H1 (cell line): ENCODE measurements around the gene CLCF1. TPM values are rescaled to one million over a fixed set of nuclear protein-coding genes. Genes with fewer than 3 reads are reported as not detected.

Experiments used
- CTCF ChIA-PET: fragments of 300-600 bp; sonication (Branson Sonifier 250); formaldehyde crosslinking; loops from one replicate; lab custom pipeline; 2021; ENCODE audit not compliant: partially characterized antibody; lab: Charles Lee
- POLR2A ChIA-PET: fragments of 300-600 bp; sonication (Branson Sonifier 250); formaldehyde crosslinking; loops from one replicate; lab custom pipeline; 2021; ENCODE audit warnings: inconsistent platforms; ENCODE audit not compliant: partially characterized antibody; lab: Charles Lee
- DNase-seq, 2 experiments: peaks; one replicate each; pipeline versions ENCODE4 v3.0.0 to v3.0.0-alpha.2; 2010 to 2022; ENCODE audit warnings: low spot score in 2 of 2, low read depth in 1 of 2, mixed read lengths in 1 of 2
- FAIRE-seq: peaks from 2 replicates; lab custom pipeline; 2011; peaks lifted over from hg19 to GRCh38; lab: Jason Lieb, UNC
- H2AFZ ChIP-seq: 2 replicates; pipeline ENCODE4 v1.8.1; 2012; ENCODE audit warnings: low read length, inconsistent platforms
- H2AK5ac ChIP-seq: 2 replicates; pipeline ENCODE4 v1.6.1; 2013; ENCODE audit warnings: low read depth, low read length
- H2BK120ac ChIP-seq: replicated peaks from 2 replicates; pipeline ENCODE3; 2013; ENCODE audit warnings: low read depth, low read length, inconsistent platforms
- H2BK12ac ChIP-seq: 2 replicates; pipeline ENCODE4 v1.6.1; 2013; ENCODE audit warnings: low read depth, low read length
- H2BK15ac ChIP-seq: 2 replicates; pipeline ENCODE4 v1.6.1; 2013; ENCODE audit warnings: low read length
- H2BK20ac ChIP-seq: 2 replicates; pipeline ENCODE4 v1.6.1; 2013; ENCODE audit warnings: low read length
- H2BK5ac ChIP-seq: 2 replicates; pipeline ENCODE4 v1.6.1; 2013; ENCODE audit warnings: low read depth, low read length
- H3K14ac ChIP-seq: 2 replicates; pipeline ENCODE4 v1.6.1; 2013; ENCODE audit warnings: inconsistent platforms; ENCODE audit not compliant: insufficient read length
- H3K18ac ChIP-seq: 2 replicates; pipeline ENCODE4 v1.6.1; 2013; ENCODE audit warnings: low read length; ENCODE audit errors: extremely low read depth
- H3K23ac ChIP-seq: 2 replicates; pipeline ENCODE4 v1.6.1; 2013; ENCODE audit warnings: inconsistent platforms; ENCODE audit not compliant: insufficient read length
- H3K23me2 ChIP-seq: 2 replicates; pipeline ENCODE4 v1.6.1; 2013; ENCODE audit warnings: low read depth, low read length
- H3K27ac ChIP-seq: 2 replicates; pipeline ENCODE4 v1.6.1; 2011; ENCODE audit warnings: low read depth, low read length, inconsistent platforms
- H3K27me3 ChIP-seq, 4 experiments: replicated peaks in 1 of 4; 1 replicate in 1 of 4; 2 replicates in 3 of 4; pipeline versions ENCODE4 v1.6.1 to v1.8.1; 2011 to 2013; ENCODE audit warnings: low read length in 3 of 4, mild to moderate bottlenecking in 3 of 4, inconsistent platforms in 2 of 4, mixed read lengths in 2 of 4, moderate library complexity in 1 of 4; ENCODE audit not compliant: control insufficient read depth in 3 of 4, insufficient read depth in 3 of 4; ENCODE audit errors: extremely low read depth in 1 of 4
- H3K36me3 ChIP-seq, 4 experiments: 2 replicates each; pipeline versions ENCODE4 v1.6.1 to v1.8.1; 2011 to 2013; ENCODE audit warnings: mild to moderate bottlenecking in 4 of 4, low read length in 3 of 4, moderate library complexity in 2 of 4, control low read depth in 1 of 4, inconsistent platforms in 1 of 4; ENCODE audit not compliant: insufficient read depth in 4 of 4, control insufficient read depth in 2 of 4
- H3K4ac ChIP-seq: replicated peaks from 2 replicates; pipeline ENCODE3; 2013; ENCODE audit warnings: low read length, low read depth, mixed read lengths, inconsistent platforms; ENCODE audit not compliant: insufficient read length
- H3K4me1 ChIP-seq, 4 experiments: replicated peaks in 1 of 4; 1 replicate in 1 of 4; 2 replicates in 3 of 4; pipeline versions ENCODE4 v1.6.1 to v1.8.1; 2011 to 2013; ENCODE audit warnings: low read length in 3 of 4, inconsistent platforms in 2 of 4, mixed read lengths in 1 of 4; ENCODE audit not compliant: insufficient read depth in 4 of 4, control insufficient read depth in 3 of 4
- H3K4me2 ChIP-seq, 2 experiments: 2 replicates each; pipeline versions ENCODE4 v1.6.1 to v1.8.1; 2011 to 2013; ENCODE audit warnings: low read depth in 2 of 2, low read length in 2 of 2, control low read depth in 1 of 2, inconsistent platforms in 1 of 2, mild to moderate bottlenecking in 1 of 2; ENCODE audit not compliant: insufficient read depth in 1 of 2
- H3K4me3 ChIP-seq, 4 experiments: fragments of 200-600, 300-600 bp in 1 of 4; sonication (generic), shearing (Covaris generic), sonication (Bioruptor Twin) in 1 of 4; 2 replicates each; pipeline versions ENCODE4 v1.5.1 to v1.8.1; 2011 to 2016; ENCODE audit warnings: low read length in 4 of 4, low read depth in 3 of 4, control low read depth in 2 of 4, inconsistent platforms in 2 of 4, mild to moderate bottlenecking in 2 of 4, mixed read lengths in 1 of 4, moderate library complexity in 1 of 4; ENCODE audit not compliant: insufficient read depth in 2 of 4; ENCODE audit errors: extremely low read depth in 1 of 4
- H3K56ac ChIP-seq: replicated peaks from 2 replicates; pipeline ENCODE3; 2013; ENCODE audit warnings: low read depth, mild to moderate bottlenecking, mixed read lengths, low read length, inconsistent platforms; ENCODE audit not compliant: insufficient read length
- H3K79me1 ChIP-seq: 2 replicates; pipeline ENCODE4 v1.6.1; 2013; ENCODE audit warnings: low read depth, low read length, control low read depth
- H3K79me2 ChIP-seq, 2 experiments: 2 replicates each; pipeline versions ENCODE4 v1.6.1 to v1.8.1; 2012 to 2013; ENCODE audit warnings: low read length in 2 of 2, mild to moderate bottlenecking in 2 of 2, inconsistent platforms in 1 of 2; ENCODE audit not compliant: insufficient read depth in 2 of 2, control insufficient read depth in 1 of 2
- H3K9ac ChIP-seq, 4 experiments: replicated peaks in 1 of 4; 1 replicate in 1 of 4; 2 replicates in 3 of 4; pipeline versions ENCODE4 v1.6.1 to v1.8.1; 2011 to 2013; ENCODE audit warnings: low read depth in 3 of 4, low read length in 3 of 4, control low read depth in 2 of 4, mild to moderate bottlenecking in 2 of 4, moderate library complexity in 2 of 4, inconsistent platforms in 1 of 4; ENCODE audit errors: extremely low read depth in 1 of 4
- H3K9me3 ChIP-seq, 2 experiments: 2 replicates each; pipeline versions ENCODE4 v1.6.1 to v1.8.1; 2012 to 2013; ENCODE audit warnings: mild to moderate bottlenecking in 2 of 2, moderate library complexity in 2 of 2, control low read depth in 1 of 2, inconsistent platforms in 1 of 2, low read depth in 1 of 2, low read length in 1 of 2, mixed read lengths in 1 of 2; ENCODE audit not compliant: insufficient read depth in 2 of 2
- H4K20me1 ChIP-seq, 2 experiments: replicated peaks in 1 of 2; 2 replicates each; pipeline versions ENCODE3 to v1.8.1; 2011 to 2013; ENCODE audit warnings: inconsistent platforms in 2 of 2, low read length in 2 of 2, mild to moderate bottlenecking in 1 of 2; ENCODE audit not compliant: insufficient read depth in 2 of 2, control insufficient read depth in 1 of 2
- H4K5ac ChIP-seq: 2 replicates; pipeline ENCODE4 v1.6.1; 2013; ENCODE audit warnings: low read length, low read depth, mixed read lengths, inconsistent platforms; ENCODE audit not compliant: insufficient read length
- H4K8ac ChIP-seq: 2 replicates; pipeline ENCODE4 v1.8.0; 2013; ENCODE audit warnings: mild to moderate bottlenecking, moderate library complexity, low read length, inconsistent platforms; ENCODE audit not compliant: insufficient read depth; ENCODE audit errors: extremely low read depth
- H4K91ac ChIP-seq: replicated peaks from 2 replicates; pipeline ENCODE3; 2013; ENCODE audit warnings: low read length, mixed read lengths, inconsistent platforms; ENCODE audit not compliant: insufficient read length
- JUN ChIP-seq: IDR thresholded peaks from 2 replicates; pipeline ENCODE4 v1.6.1; 2011; ENCODE audit warnings: low read depth, mild to moderate bottlenecking, improper control_type of control experiment, low read length
- POLR2A ChIP-seq, 2 experiments: IDR thresholded peaks; 1 replicate in 1 of 2; 2 replicates in 1 of 2; pipeline ENCODE4 v1.6.1; 2011; ENCODE audit warnings: low read depth in 2 of 2, low read length in 2 of 2, mild to moderate bottlenecking in 2 of 2; ENCODE audit errors: control extremely low read depth in 1 of 2
- SAP30 ChIP-seq: fragments of 300-600 bp; sonication (generic); IDR thresholded peaks from 2 replicates; pipeline ENCODE4 v1.7.1; 2012; ENCODE audit warnings: low read length, moderate library complexity, mild to moderate bottlenecking, inconsistent platforms; ENCODE audit not compliant: insufficient read depth, insufficient replicate concordance
- SIX5 ChIP-seq: IDR thresholded peaks from 2 replicates; pipeline ENCODE4 v1.6.1; 2011; ENCODE audit warnings: mild to moderate bottlenecking, low read depth, low read length
- SRF ChIP-seq: IDR thresholded peaks from 2 replicates; pipeline ENCODE4 v1.6.1; 2011; ENCODE audit warnings: mild to moderate bottlenecking, low read depth, low read length, moderate library complexity
- USF2 ChIP-seq: IDR thresholded peaks from 2 replicates; pipeline ENCODE4 v1.6.1; 2011; ENCODE audit warnings: low read length, improper control_type of control experiment
- WGBS, 2 experiments: shearing (Covaris generic) in 1 of 2; methylation state at CpG; one replicate each; pipeline versions ENCODE4 v1.1.6 to v1.1.7; 2013 to 2015; ENCODE audit warnings: low lambda C conversion rate in 2 of 2, mixed read lengths in 2 of 2, inconsistent platforms in 1 of 2, low coverage in 1 of 2, missing lambda C conversion rate in 1 of 2; ENCODE audit not compliant: insufficient replicate concordance in 2 of 2, insufficient coverage in 1 of 2, insufficient read length in 1 of 2; ENCODE audit errors: extremely low coverage in 1 of 2, missing lambda C conversion rate in 1 of 2; 5-methylcytosine and 5-hydroxymethylcytosine counted together
- polyA plus RNA-seq, 7 experiments: library from polyadenylated mRNA; depleted of rRNA in 3 of 7; stranded (reverse) in 5 of 7; unstranded in 2 of 7; fragments of >200 nt in 5 of 7; fragments of 200-250 nt in 2 of 7; gene quantifications; 1 replicate in 5 of 7; 2 replicates in 1 of 7; 4 replicates in 1 of 7; pipeline versions ENCODE4 v1.2.1 to v1.2.3, GENCODE V29; 2011 to 2013; ENCODE audit warnings: missing spikeins in 2 of 7, mixed read lengths in 2 of 7
- total RNA-seq: library from RNA; stranded (reverse); fragmentation: NEBNext Ultra II Directional; extraction: Animal tissue kit (Norgen Biotek cat#: 25700); gene quantifications from 2 replicates; pipeline ENCODE4 v1.2.1, GENCODE V29; 2021

Gene CLCF1
- total and polyA plus RNA-seq, 2 of the 8 experiments (the other 6 are each of a cell fraction or from before 2014, with no cell fraction given), result 0.32 to 1.2 TPM

- no peak overlapping the region; the same call in 1 of the 2 replicates for H2AK5ac ChIP-seq
- no peak overlapping the region for H2BK20ac ChIP-seq
- no peak overlapping the region for H3K9ac ChIP-seq
- no peaks in the 10 kb centered on the region for H3K79me2 ChIP-seq
- H4K8ac ChIP-seq, result no peak overlapping the region; the same call in 1 of the 2 replicates
- CTCF ChIA-PET, result interaction anchor here (0.7 to 4.7 kb wide), 9 partner anchors 9 to 46 kb away, joined by 3 to 55 read pairs (median 35); partner anchors contain the start of gene POLD4
- H3K27ac ChIP-seq, result no peak overlapping the region
- H3K9me3 ChIP-seq, result no peaks in the 10 kb centered on the region
- H3K27me3 ChIP-seq, result no peaks in the 10 kb centered on the region
- H2AFZ ChIP-seq, result no peak overlapping the region
- no peak overlapping the region for H2BK5ac ChIP-seq
- no peak overlapping the region for H2BK120ac ChIP-seq
- H3K4me1 ChIP-seq, result no peaks in the 10 kb centered on the region
- no peak overlapping the region for H4K5ac ChIP-seq
- H3K18ac ChIP-seq, result no peak overlapping the region
- no peak overlapping the region for H3K4me2 ChIP-seq
- H3K79me1 ChIP-seq, result no peaks in the 10 kb centered on the region; the same call in 1 of the 2 replicates
- H2BK12ac ChIP-seq, result no peak overlapping the region
- no peaks in the 10 kb centered on the region for H3K23me2 ChIP-seq
- H4K20me1 ChIP-seq, result no peaks in the 10 kb centered on the region
- FAIRE-seq (no peak), DNase-seq (no peak)
- H2BK15ac ChIP-seq, result no peak overlapping the region
- no peak overlapping the region for H3K4me3 ChIP-seq
- H4K91ac ChIP-seq, result no peak overlapping the region
- H3K36me3 ChIP-seq, result no peaks in the 10 kb centered on the region
- 88% methylated on average over 4 of the region's 4 CpGs; no CpG with 5 or more reads in 1 of the 2 experiments for WGBS, 2 experiments
- no peak overlapping the region for H3K4ac ChIP-seq
- POLR2A ChIA-PET, result interaction anchor here (0.7 kb wide), 1 partner anchor 905 kb away, joined by 3 read pairs; the partner anchor contains the start of gene MRPL11
- no peak overlapping the region for H3K14ac ChIP-seq
- H3K56ac ChIP-seq, result no peak overlapping the region
- no peak overlapping the region for H3K23ac ChIP-seq
- TF ChIP-seq SAP30 (no peak), SRF (no peak), JUN (no peak), USF2 (no peak), POLR2A (IDR thresholded peaks at IDR 0.05; ENCODE audit: control extremely low read depth in 1 of 2, low read depth in 2 of 2, low read length in 2 of 2) (no peak), SIX5 (no peak)
Measured at GRCh38 chr11:67344264-67344663, 29.1 kb downstream of the CLCF1 start.
